GM18520 (cell line): ENCODE data around the gene METTL8.
A peak's percentile ranks its signal among the peaks of the same experiment; 100 is the strongest.

Experiments
- ATAC-seq: cut with Tn5 transposase; IDR thresholded peaks from one replicate; pipeline ENCODE4 v1.9.1; 2021; ENCODE audit not compliant: unreplicated experiment

Gene METTL8

GRCh38 chr2:171433763-171434012 lies at the start of gene METTL8:
METTL8 (minus strand) TSS chr2:171433990; CDS start chr2:171392185, 41,805 bp downstream.
- ATAC-seq, result no peak

GRCh38 chr2:171482877-171483276 lies 49.1 kb upstream of the METTL8 start:
- no peak for ATAC-seq

- ATAC-seq, result no peak
Measured at GRCh38 chr2:171482308-171482707, 48.5 kb upstream of the METTL8 start.

- ATAC-seq, result no peak
Measured at GRCh38 chr2:171480908-171481307, 47.1 kb upstream of the METTL8 start.

GRCh38 chr2:171479154-171479814 lies 45.5 kb upstream of the METTL8 start:
- ATAC-seq, result no peak

GRCh38 chr2:171478345-171478744 lies 44.6 kb upstream of the METTL8 start:
- ATAC-seq, result no peak

- ATAC-seq, result no peak
Measured at GRCh38 chr2:171475979-171476378, 42.2 kb upstream of the METTL8 start.

GRCh38 chr2:171470129-171470528 lies 36.3 kb upstream of the METTL8 start:
- ATAC-seq, result no peak

- no peak for ATAC-seq
Measured at GRCh38 chr2:171469176-171469575, 35.4 kb upstream of the METTL8 start.

GRCh38 chr2:171460537-171460936 lies 26.7 kb upstream of the METTL8 start:
- no peak for ATAC-seq

- ATAC-seq, result no peak
Measured at GRCh38 chr2:171459498-171459897, 25.7 kb upstream of the METTL8 start.

GRCh38 chr2:171452773-171453172 lies 19.0 kb upstream of the METTL8 start:
- no peak for ATAC-seq

- no peak for ATAC-seq
Measured at GRCh38 chr2:171451074-171451473, 17.3 kb upstream of the METTL8 start.

- ATAC-seq, result no peak
Measured at GRCh38 chr2:171447675-171448074, 13.9 kb upstream of the METTL8 start.

GRCh38 chr2:171441470-171441869 lies 7.7 kb upstream of the METTL8 start:
- ATAC-seq, result no peak

- ATAC-seq, result no peak
Measured at GRCh38 chr2:171436307-171436706, 2.5 kb upstream of the METTL8 start.

GRCh38 chr2:171434013-171434989 lies 511 bp upstream of the METTL8 start, which contains the start of gene DCAF17:
DCAF17 (plus strand) TSS chr2:171434226; CDS start chr2:171434578, 352 bp downstream.
- peak; percentile 92 for ATAC-seq

- no peak for ATAC-seq
Measured at GRCh38 chr2:171432969-171433762, 624 bp downstream of the METTL8 start.

GRCh38 chr2:171432206-171432968 lies 1.4 kb downstream of the METTL8 start:
- no peak for ATAC-seq

GRCh38 chr2:171431677-171432167 lies 2.1 kb downstream of the METTL8 start:
- no peak for ATAC-seq
